OCI-LY1 (cell line): ENCODE data around the gene AKAP13.
"Not testable (repeated sequence)": the region's sequence is repeated elsewhere in the genome, so short reads cannot be mapped to it uniquely, and the experiment has no call there.

ENCODE experiments used
- CTCF ChIP-seq: fragments of 200-600 bp; sonication (generic), shearing (Covaris generic); IDR thresholded peaks from 2 replicates; pipeline ENCODE4 v1.5.1; 2017; ENCODE audit warnings: mild to moderate bottlenecking, antibody characterized with exemption, low read length, moderate library complexity, mixed read lengths
- EZH2 ChIP-seq: fragments of 200-600 bp; sonication (generic), shearing (Covaris generic); IDR thresholded peaks from 2 replicates; pipeline ENCODE4 v1.8.0; 2017; ENCODE audit warnings: borderline replicate concordance, mixed run types, mild to moderate bottlenecking, antibody characterized with exemption, low read length, moderate library complexity, mixed read lengths

- TF ChIP-seq CTCF, EZH2: not testable (repeated sequence)
These were observed 205.8 kb downstream of the AKAP13 start for GRCh38 chr15:85586196-85586595.
